K562 (cell line): Measurements from ENCODE around the gene GNG7.

ENCODE experiments used
- BACH1 ChIP-seq: fragments of 200-800 bp; sonication (Bioruptor generic); IDR thresholded peaks from 2 replicates; pipeline ENCODE4 v1.6.1; 2016; ENCODE audit warnings: missing genetic modification characterization, missing compliant biosample characterization
- ELF1 ChIP-seq: fragments of 200-800 bp; sonication (Bioruptor generic); IDR thresholded peaks from 2 replicates; pipeline ENCODE4 v1.6.1; 2016; ENCODE audit warnings: missing genetic modification characterization, missing compliant biosample characterization
- EP300 ChIP-seq: IDR thresholded peaks from 2 replicates; pipeline ENCODE4 v1.6.1; 2012; ENCODE audit warnings: low read length, improper control_type of control experiment
- FOXP1 ChIP-seq: sonication (generic); formaldehyde crosslinking; IDR thresholded peaks from 2 replicates; pipeline ENCODE4 v1.8.0; 2022; ENCODE audit warnings: mild to moderate bottlenecking, missing genetic modification reagents
- GABPA ChIP-seq: fragments of 200-800 bp; sonication (Bioruptor generic); conservative IDR thresholded peaks from 2 replicates; pipeline ENCODE4 v1.6.1; 2016; ENCODE audit warnings: low read depth, missing genetic modification characterization, missing compliant biosample characterization
- IRF2 ChIP-seq: sonication (generic); formaldehyde crosslinking; IDR thresholded peaks from 2 replicates; pipeline ENCODE4 v1.8.1; 2022; ENCODE audit warnings: mild to moderate bottlenecking, missing genetic modification reagents
- MYC ChIP-seq, 2 experiments: fragments of 250-450 bp in 1 of 2; sonication (Bioruptor Pico) in 1 of 2; IDR thresholded peaks; 2 replicates each; pipeline versions ENCODE4 v1.5.1 to v1.6.1; 2012 to 2021; ENCODE audit warnings: low read depth in 2 of 2, borderline replicate concordance in 1 of 2, improper control_type of control experiment in 1 of 2, low read length in 1 of 2, mild to moderate bottlenecking in 1 of 2, moderate library complexity in 1 of 2
- RBBP5 ChIP-seq: fragments of 200-600 bp; sonication (generic); IDR thresholded peaks from 2 replicates; pipeline ENCODE4 v1.6.1; 2012; ENCODE audit warnings: borderline replicate concordance, mild to moderate bottlenecking, low read length, control low read depth, inconsistent platforms; ENCODE audit not compliant: insufficient read depth, poor library complexity, severe bottlenecking
- SP1 ChIP-seq: sonication (generic); formaldehyde crosslinking; IDR thresholded peaks from 2 replicates; pipeline ENCODE4 v1.8.1; 2022; ENCODE audit warnings: mild to moderate bottlenecking, missing genetic modification reagents
- TFAM ChIP-seq: fragments of 250-450 bp; sonication (Bioruptor Pico); conservative IDR thresholded peaks from 2 replicates; pipeline ENCODE4 v1.5.0; 2021; ENCODE audit warnings: mild to moderate bottlenecking, moderate library complexity
- TGIF2 ChIP-seq: sonication (generic); formaldehyde crosslinking; IDR thresholded peaks from 2 replicates; pipeline ENCODE4 v1.8.1; 2022; ENCODE audit warnings: mild to moderate bottlenecking, missing genetic modification reagents, moderate library complexity
- TF ChIP-seq, protein P1 (sequence below), 3 experiments: IDR thresholded peaks in 2 of 3; conservative IDR thresholded peaks in 1 of 3; 2 replicates each; pipeline ENCODE4 v1.5.1; 2011 to 2012; ENCODE audit warnings: low read length in 3 of 3, mild to moderate bottlenecking in 3 of 3, control low read depth in 2 of 3, improper control_type of control experiment in 1 of 3, inconsistent platforms in 1 of 3, low read depth in 1 of 3, mixed read lengths in 1 of 3, moderate library complexity in 1 of 3; ENCODE audit not compliant: insufficient read depth in 2 of 3
- TF ChIP-seq, protein P2 (sequence below): sonication (generic); formaldehyde crosslinking; IDR thresholded peaks from 2 replicates; pipeline ENCODE4 v1.9.0; 2022; ENCODE audit warnings: mild to moderate bottlenecking, missing genetic modification reagents
- TF ChIP-seq, protein P3 (sequence below): sonication (generic); formaldehyde crosslinking; IDR thresholded peaks from 2 replicates; pipeline ENCODE4 v1.8.0; 2023; ENCODE audit warnings: missing genetic modification reagents, mild to moderate bottlenecking, borderline replicate concordance

DNA sequence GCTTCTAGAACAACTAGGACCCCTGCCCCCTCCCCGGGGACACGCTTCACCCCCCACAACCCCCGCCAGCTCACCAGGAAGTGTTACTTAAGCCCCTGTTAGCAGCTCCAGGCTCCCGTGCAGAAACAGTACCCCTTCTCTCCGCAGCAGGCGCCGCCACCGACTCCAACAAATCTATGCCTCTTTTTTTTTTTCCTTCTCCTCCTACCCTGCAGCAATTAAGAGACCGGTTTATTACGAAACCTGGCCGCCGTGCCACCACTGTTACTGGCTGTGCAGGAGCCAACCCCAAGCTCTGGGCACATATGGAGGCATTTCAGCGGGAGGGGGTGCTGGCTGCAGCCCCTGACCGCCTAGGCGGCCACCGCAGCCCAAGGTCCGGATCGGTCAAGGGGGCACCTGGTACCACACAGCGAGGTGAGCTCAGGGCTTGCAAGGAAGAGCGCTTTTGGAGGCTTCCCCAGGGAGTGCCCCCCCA is 224.2 kb downstream of the GNG7 start:
- no peak for TF ChIP-seq MYC (IDR thresholded peaks at IDR 0.05; ENCODE audit: low read depth, low read length)
- no peak for TF ChIP-seq MYC (CRISPR knock-in tag; IDR thresholded peaks at IDR 0.05; ENCODE audit: borderline replicate concordance, low read depth)
- TF ChIP-seq, protein P1, sequence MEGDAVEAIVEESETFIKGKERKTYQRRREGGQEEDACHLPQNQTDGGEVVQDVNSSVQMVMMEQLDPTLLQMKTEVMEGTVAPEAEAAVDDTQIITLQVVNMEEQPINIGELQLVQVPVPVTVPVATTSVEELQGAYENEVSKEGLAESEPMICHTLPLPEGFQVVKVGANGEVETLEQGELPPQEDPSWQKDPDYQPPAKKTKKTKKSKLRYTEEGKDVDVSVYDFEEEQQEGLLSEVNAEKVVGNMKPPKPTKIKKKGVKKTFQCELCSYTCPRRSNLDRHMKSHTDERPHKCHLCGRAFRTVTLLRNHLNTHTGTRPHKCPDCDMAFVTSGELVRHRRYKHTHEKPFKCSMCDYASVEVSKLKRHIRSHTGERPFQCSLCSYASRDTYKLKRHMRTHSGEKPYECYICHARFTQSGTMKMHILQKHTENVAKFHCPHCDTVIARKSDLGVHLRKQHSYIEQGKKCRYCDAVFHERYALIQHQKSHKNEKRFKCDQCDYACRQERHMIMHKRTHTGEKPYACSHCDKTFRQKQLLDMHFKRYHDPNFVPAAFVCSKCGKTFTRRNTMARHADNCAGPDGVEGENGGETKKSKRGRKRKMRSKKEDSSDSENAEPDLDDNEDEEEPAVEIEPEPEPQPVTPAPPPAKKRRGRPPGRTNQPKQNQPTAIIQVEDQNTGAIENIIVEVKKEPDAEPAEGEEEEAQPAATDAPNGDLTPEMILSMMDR (IDR thresholded peaks at IDR 0.05 in 2 of 3, conservative IDR thresholded peaks at IDR 0.05 in 1 of 3; ENCODE audit: insufficient read depth in 2 of 3, low read depth in 1 of 3, low read length in 3 of 3), result no peak
- no peak for TF ChIP-seq EP300
- TF ChIP-seq ELF1 (tag), result no peak
- TF ChIP-seq TGIF2 (CRISPR knock-in tag), result no peak
- no peak for TF ChIP-seq GABPA (tag)
- TF ChIP-seq, protein P2, sequence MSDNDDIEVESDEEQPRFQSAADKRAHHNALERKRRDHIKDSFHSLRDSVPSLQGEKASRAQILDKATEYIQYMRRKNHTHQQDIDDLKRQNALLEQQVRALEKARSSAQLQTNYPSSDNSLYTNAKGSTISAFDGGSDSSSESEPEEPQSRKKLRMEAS (CRISPR knock-in tag), result no peak
- TF ChIP-seq FOXP1 (CRISPR knock-in tag), result no peak
- TF ChIP-seq, protein P3, sequence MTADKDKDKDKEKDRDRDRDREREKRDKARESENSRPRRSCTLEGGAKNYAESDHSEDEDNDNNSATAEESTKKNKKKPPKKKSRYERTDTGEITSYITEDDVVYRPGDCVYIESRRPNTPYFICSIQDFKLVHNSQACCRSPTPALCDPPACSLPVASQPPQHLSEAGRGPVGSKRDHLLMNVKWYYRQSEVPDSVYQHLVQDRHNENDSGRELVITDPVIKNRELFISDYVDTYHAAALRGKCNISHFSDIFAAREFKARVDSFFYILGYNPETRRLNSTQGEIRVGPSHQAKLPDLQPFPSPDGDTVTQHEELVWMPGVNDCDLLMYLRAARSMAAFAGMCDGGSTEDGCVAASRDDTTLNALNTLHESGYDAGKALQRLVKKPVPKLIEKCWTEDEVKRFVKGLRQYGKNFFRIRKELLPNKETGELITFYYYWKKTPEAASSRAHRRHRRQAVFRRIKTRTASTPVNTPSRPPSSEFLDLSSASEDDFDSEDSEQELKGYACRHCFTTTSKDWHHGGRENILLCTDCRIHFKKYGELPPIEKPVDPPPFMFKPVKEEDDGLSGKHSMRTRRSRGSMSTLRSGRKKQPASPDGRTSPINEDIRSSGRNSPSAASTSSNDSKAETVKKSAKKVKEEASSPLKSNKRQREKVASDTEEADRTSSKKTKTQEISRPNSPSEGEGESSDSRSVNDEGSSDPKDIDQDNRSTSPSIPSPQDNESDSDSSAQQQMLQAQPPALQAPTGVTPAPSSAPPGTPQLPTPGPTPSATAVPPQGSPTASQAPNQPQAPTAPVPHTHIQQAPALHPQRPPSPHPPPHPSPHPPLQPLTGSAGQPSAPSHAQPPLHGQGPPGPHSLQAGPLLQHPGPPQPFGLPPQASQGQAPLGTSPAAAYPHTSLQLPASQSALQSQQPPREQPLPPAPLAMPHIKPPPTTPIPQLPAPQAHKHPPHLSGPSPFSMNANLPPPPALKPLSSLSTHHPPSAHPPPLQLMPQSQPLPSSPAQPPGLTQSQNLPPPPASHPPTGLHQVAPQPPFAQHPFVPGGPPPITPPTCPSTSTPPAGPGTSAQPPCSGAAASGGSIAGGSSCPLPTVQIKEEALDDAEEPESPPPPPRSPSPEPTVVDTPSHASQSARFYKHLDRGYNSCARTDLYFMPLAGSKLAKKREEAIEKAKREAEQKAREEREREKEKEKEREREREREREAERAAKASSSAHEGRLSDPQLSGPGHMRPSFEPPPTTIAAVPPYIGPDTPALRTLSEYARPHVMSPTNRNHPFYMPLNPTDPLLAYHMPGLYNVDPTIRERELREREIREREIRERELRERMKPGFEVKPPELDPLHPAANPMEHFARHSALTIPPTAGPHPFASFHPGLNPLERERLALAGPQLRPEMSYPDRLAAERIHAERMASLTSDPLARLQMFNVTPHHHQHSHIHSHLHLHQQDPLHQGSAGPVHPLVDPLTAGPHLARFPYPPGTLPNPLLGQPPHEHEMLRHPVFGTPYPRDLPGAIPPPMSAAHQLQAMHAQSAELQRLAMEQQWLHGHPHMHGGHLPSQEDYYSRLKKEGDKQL, result no peak
- TF ChIP-seq IRF2 (CRISPR knock-in tag), result no peak
- TF ChIP-seq BACH1 (tag), result no peak
- TF ChIP-seq RBBP5, result no peak
- TF ChIP-seq TFAM (CRISPR knock-in tag), result no peak
- TF ChIP-seq SP1 (CRISPR knock-in tag), result no peak
